ENCODE measurements around the gene MKLN1. TPM values are rescaled to one million over a fixed set of nuclear protein-coding genes. Genes with fewer than 3 reads are reported as not detected.

MKLN1 gene
- total RNA-seq, 1 donor from 2014 or later = 66.0 TPM

- no peaks in the 10 kb centered on the region for H3K36me3 ChIP-seq
- peaks cover 16% of the 10 kb centered on the region for H3K4me1 ChIP-seq
- intact Hi-C loops (cut with DNase I) = no loop called here
- no peak for TF ChIP-seq CTCF (IDR thresholded peaks at IDR 0.05)
- ATAC-seq (no peak), DNase-seq (no peak)
- H3K27me3 ChIP-seq = no peaks in the 10 kb centered on the region
- no peak overlapping the region for H3K4me3 ChIP-seq
- H3K9me3 ChIP-seq = no peaks in the 10 kb centered on the region
- H3K27ac ChIP-seq = no peak overlapping the region
Observed at GRCh38 chr7:131404226-131404911, 76.7 kb downstream of the MKLN1 start.

GRCh38 chr7:131409129-131409766, 81.6 kb downstream of the MKLN1 start:
- intact Hi-C loops (cut with DNase I) = no loop called here
- no peaks in the 10 kb centered on the region for H3K27me3 ChIP-seq
- no peaks in the 10 kb centered on the region for H3K4me1 ChIP-seq
- ATAC-seq (no peak), DNase-seq (no peak)
- peaks cover 28% of the 10 kb centered on the region for H3K36me3 ChIP-seq
- no peak for TF ChIP-seq CTCF (IDR thresholded peaks at IDR 0.05)
- H3K9me3 ChIP-seq = no peaks in the 10 kb centered on the region
- no peak overlapping the region for H3K4me3 ChIP-seq
- no peak overlapping the region for H3K27ac ChIP-seq

GRCh38 chr7:131412031-131412430, 84.4 kb downstream of the MKLN1 start:
- Histone ChIP-seq H3K27ac (no peak overlapping the region), H3K27me3 (no peaks in the 10 kb centered on the region), H3K4me3 (no peak overlapping the region), H3K9me3 (no peaks in the 10 kb centered on the region), H3K36me3 (peaks cover 37% of the 10 kb centered on the region), H3K4me1 (no peaks in the 10 kb centered on the region)
- DNase-seq (no peak), ATAC-seq (no peak)
- intact Hi-C loops (cut with DNase I) = no loop called here
- no peak for TF ChIP-seq CTCF (IDR thresholded peaks at IDR 0.05)

GRCh38 chr7:131413711-131414110, 86.0 kb downstream of the MKLN1 start:
- peaks cover 42% of the 10 kb centered on the region for H3K36me3 ChIP-seq
- H3K4me1 ChIP-seq = no peaks in the 10 kb centered on the region
- no peak overlapping the region for H3K27ac ChIP-seq
- DNase-seq (no peak), ATAC-seq (no peak)
- H3K4me3 ChIP-seq = no peak overlapping the region
- no peak for TF ChIP-seq CTCF (IDR thresholded peaks at IDR 0.05)
- H3K9me3 ChIP-seq = no peaks in the 10 kb centered on the region
- no peaks in the 10 kb centered on the region for H3K27me3 ChIP-seq
- intact Hi-C loops (cut with DNase I) = no loop called here

- no peaks in the 10 kb centered on the region for H3K9me3 ChIP-seq
- peak; percentile 64 for TF ChIP-seq CTCF (IDR thresholded peaks at IDR 0.05)
- H3K4me3 ChIP-seq = no peak overlapping the region
- intact Hi-C loops (cut with DNase I) = no loop called here
- no peak overlapping the region for H3K27ac ChIP-seq
- no peaks in the 10 kb centered on the region for H3K27me3 ChIP-seq
- DNase-seq (no peak), ATAC-seq (peak; percentile 74)
- H3K4me1 ChIP-seq = peaks cover 4% of the 10 kb centered on the region
- H3K36me3 ChIP-seq = peaks cover 12% of the 10 kb centered on the region
Observed at GRCh38 chr7:131424219-131424822, 96.6 kb downstream of the MKLN1 start.
